SK-N-DZ (cell line): ENCODE data around the gene EFNA4.
A peak's percentile ranks its signal among the peaks of the same experiment; 100 is the strongest.

Experiments used
- DNase-seq: peaks from one replicate; pipeline ENCODE4 v3.0.0-alpha.2; 2015; ENCODE audit warnings: low spot score

Gene EFNA4

DNA sequence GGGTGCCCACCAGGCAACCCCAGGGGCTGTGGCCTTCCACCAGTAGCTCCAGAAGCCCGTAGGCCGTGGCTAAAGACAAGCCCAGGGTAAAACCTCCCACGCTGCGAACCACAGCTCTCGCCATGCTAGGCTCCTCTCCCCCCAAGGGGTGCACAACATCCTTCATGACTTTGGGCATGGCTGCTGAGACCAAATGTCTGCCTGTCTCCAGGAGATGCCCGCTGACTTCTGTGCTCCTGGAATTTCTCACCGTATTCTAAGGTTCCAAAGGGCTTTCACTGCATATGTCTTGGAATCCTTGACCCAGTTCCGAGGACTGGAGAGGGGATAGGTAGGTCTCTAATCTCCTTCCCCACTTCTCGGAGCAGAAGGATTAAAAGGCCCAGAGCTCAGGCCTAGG, 30.0 kb upstream of the EFNA4 start, which contains the start of the genes DCST1 and DCST2:
DCST1 (plus strand) TSS at position 301 of the 400 bp plus-strand sequence. CDS start 213 bp downstream, outside the sequence.
DCST2 (minus strand) TSS at position 258 of the 400 bp plus-strand sequence; CDS start at position 178, 80 bp downstream.
- no peak for DNase-seq

- DNase-seq, result no peak
These were observed 29.0 kb upstream of the EFNA4 start for GRCh38 chr1:155034318-155035208.

DNA sequence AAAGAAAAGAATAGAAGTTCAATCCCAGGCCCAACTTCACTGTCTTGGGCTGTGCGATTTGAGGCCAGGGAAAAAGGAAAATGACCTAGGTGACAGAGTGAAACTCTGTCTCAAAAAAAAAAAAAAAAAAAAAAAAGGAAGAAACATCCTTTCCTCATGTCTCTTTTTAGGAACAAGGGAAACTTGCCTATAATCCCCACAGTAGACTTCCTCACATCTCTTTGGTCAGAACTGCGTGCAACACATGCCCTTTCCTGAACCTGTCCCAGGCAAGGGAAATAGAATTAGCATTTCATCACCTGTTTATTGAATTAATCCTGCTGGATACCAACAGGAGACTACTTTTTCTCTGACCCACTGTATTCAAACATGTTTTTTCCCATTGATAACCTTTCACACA, 27.6 kb upstream of the EFNA4 start:
- no peak for DNase-seq

GRCh38 chr1:155037043-155037442, 26.5 kb upstream of the EFNA4 start:
- DNase-seq, result no peak

DNA sequence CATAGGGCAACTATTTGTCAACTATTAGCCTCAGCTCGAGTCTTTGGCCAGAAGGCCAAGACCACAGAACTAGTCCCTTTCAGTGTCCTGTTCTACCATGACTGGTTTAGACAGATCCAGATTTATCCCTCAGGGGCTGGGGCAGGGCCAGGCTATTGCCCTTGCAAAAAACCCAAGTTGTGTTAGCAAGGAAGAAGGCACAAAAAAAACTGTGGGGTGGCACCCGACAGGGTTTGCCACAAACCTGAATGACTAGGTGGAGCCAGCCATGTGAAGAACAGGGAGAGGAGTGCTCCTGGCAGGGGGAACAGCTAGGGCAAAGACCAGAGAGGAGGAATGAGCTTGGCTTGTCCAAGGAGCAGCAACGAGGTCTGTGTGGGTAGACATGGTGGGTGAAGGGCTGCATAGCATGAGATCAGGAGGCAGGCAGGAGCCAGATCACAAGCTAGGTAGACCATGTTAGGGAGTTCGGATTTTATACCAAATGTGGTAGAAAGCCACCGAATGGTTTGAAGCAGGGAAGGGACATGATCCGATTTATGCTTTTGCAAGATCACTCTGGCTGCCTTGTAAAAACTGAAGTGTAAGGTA, 25.6 kb upstream of the EFNA4 start:
- DNase-seq, result no peak

DNA sequence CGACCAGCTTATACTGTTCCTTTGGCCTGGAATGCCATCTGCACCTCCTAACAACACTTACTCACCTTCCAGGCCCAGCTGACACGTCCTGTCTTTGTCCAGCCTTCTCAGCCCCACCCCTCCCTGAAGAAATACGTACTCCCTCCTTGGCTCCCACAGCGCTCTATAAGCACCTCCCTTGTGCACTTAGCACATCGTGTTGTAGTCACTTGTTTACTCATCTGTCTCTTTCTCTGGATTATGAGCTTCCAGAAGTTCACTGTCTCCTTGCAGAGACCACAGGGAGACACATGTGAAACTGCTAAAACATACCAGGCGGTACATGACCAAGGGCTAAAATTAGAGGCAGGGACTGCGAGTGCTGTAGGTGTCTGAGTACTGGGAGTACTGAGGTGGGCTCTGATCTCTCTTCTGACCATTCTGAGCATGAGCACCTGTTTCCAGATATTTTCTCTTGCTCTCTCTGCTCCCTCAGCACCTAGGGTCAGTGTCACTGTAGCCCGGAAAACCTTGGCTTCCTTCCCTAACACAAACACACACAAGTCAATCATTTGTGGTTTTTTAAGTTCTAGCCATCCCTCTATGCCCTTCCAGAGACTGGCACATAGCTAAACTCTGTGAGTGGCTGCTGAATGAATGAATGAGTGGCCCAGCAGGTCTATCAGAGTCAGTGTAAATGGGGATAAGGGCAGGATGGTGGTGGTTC, 24.8 kb upstream of the EFNA4 start:
- no peak for DNase-seq

- no peak for DNase-seq
These were observed 24.3 kb upstream of the EFNA4 start for GRCh38 chr1:155039308-155039669.

- DNase-seq, result peak; percentile 51
These were observed 23.0 kb upstream of the EFNA4 start for GRCh38 chr1:155040358-155041093.

DNA sequence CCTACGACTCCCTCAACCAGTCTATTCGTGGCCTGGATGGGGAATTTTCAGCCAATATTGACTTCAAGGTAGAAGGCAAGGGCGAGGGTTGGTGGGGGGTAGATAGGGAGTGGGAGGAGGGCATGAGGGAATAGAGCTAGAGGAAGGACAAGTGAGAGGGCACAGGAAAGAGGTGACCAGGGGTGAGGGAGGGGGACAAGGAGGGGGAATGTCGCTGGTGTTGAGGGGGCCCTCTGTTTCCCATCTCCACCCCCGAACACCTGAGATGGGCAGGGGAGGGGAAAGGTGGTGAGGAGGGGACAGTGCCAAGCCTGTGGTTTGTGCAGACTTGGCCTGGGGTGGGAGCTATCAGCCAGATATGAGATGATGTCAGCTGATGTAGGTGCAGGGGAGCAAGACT, 20.8 kb upstream of the EFNA4 start:
- DNase-seq, result no peak

DNA sequence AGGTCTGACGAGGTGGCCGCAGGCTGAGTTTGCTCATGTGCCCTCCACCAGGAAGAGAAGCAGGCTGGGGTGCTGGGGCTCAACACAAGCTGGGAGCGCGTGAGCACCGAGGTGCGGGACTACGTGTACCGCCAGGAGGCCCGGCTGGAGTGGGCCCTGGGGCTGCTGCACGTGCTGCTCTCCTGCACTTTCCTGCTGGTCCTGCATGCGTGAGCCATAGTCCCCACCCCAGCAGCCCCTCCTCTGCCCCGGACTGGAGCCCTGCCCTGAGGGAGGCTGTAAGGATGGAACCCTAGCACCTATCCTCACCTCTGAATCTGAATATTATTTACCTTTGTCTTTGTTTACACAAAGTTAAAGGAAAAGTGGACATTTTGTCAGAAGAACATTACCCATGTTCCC, 20.2 kb upstream of the EFNA4 start:
- DNase-seq, result no peak

DNA sequence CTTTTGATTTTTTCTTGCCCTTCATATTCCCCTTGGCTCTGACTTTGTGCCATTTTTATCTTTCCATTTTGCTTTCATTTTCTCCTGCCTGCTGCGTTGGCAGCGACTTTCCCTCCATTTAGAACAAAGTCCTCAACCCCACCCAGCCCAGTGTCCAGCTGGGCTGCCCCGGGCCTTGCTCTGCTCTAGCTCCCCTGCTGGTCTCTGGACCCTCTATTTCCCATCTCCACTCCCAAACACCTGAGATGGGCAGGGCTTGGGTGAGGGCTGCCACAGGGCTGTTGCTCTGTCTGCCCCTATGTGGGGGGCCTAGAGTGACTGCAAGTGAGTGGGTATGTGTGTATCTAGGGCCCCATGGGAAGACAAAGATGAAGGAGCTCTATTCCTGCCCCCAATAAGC, 19.7 kb upstream of the EFNA4 start:
- no peak for DNase-seq

DNA sequence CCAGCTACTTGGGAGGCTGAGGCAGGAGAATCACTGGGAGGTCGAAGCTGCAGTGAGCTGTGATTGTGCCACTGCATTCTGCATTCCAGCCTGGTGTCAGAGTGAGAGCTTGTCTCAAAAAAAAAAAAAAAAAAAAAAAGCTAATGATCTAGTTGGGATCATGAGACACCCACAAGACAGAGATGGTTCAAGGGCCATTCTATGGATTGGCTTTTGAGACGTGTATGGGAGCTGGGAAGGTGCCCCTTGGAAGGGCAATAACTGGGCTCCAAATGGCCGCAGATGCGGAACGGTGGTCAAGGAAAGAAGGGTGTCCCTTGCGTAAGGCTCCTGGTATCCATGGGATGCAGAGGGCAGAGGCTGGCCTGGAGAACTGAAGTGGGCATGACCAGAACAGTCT, 19.2 kb upstream of the EFNA4 start:
- no peak for DNase-seq

DNA sequence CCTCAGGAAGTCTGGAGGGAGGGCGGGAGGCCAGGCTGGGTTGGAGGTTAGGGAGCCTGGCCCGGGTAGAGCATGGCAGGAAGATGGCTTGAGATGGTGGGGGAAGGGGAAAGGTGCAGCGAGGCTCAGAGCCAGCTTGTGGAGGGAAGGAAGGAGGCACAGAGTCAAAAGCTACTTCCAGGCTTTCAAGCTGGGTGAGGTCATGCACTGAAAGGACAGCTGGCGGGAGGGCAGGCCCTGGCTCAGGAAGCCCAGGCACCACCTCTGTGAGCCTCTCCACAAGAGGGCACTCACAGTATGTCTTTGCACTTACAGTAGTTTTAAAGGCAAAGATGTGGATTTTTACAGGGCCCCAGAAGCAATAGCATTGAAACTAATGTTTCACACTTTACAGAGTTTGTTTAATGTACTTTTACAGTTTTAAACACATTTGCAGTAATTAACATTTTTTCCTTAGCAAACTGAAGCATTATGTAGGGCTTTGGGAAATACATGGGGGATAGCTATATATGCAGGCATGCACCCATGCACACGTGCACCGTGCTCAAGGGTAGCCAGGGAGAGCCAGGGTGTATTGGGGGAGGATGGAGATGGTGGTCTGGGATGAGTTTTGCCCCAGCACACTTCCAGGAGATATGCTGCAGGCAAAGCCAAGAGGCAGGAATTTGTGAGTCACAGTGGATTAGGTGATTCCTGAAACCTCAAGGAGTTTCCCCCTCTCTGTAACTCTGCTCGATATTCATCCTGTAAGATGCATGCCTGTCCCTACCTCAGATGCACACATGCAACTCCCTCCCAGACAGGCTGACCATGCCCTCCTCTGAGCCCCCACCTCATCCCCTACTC, 18.5 kb upstream of the EFNA4 start:
- DNase-seq, result peak; percentile 86

GRCh38 chr1:155048449-155049334, 14.8 kb upstream of the EFNA4 start:
- no peak for DNase-seq

DNA sequence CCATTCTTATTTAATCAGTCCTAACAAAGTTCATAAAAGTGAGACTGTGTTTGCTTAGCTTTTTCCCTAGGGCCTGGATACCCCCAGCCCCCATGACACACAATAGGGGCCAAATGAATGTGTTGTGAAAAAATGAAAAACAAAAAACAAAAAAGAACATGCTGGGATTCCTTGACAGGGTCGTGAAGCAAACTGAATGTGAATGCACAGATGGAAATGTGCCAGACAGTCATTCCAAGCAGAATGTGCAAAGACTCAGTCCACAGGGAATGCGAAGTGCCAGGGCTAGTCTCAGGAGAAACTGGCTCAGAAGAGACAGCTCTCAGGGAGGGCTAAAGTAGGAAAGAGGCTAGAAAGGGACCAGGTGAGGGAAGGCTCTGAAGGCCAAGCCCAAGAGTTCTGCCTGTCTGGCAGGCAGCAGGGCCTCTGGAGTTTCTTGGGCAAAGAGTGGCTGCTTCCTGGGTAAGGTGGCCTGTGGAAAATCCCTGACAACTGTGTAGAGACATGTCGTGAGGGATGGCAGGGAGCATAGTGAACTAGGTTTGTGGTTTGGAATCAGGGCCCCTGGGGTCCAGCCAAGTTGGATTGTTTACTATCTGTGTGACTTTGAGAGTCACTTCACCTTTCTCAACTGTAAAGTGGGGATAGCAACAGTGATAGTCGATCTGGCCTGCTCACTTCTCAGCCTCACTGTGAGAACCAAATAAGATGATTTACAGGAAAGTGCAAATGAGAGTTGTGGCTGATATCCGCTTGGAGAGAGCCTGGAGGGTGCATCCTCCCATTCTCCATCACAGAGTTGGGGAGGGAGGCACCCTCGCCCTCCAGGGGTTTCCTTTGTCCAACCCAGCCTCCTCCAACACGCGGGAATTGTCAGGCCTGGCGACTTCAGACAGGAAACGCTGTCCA, 13.6 kb upstream of the EFNA4 start:
- no peak for DNase-seq

DNA sequence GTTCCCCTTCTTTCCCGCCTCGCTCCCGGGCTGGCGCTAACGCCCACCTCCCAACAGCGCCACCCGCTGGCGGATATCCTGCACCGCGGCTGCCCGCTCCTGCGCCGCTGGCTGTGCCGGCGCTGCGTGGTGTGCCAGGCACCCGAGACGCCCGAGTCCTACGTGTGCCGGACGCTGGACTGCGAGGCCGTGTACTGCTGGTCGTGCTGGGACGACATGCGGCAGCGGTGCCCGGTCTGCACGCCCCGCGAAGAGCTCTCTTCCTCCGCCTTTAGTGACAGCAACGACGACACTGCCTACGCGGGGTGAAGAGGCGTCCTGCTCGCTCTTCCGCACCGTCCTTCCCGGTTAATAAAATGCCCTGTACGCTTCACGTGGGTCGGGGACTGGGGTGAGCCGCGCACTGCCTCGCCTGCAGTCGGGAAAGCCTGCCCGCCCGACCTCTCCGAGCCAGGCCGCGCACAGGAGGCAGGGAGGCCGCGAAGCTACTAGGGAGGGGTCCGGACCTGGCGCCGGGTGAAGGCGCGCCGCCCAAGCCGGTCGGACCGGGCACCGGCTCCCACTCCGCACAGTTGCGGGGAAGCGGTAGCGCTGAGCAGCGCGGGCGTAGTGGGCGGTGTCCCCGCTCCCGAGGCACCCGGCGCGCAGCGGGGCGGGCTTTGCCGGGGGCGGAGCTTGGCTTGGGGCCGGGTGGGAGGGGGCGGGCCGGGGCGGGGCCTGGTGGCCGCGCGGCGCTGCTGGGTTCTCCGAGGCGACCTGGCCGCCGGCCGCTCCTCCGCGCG, 12.8 kb upstream of the EFNA4 start, which contains the start of gene ADAM15:
ADAM15 (plus strand) TSS at position 757 of the 782 bp plus-strand sequence. CDS start 71 bp downstream, outside the sequence.
- peak; percentile 95 for DNase-seq

DNA sequence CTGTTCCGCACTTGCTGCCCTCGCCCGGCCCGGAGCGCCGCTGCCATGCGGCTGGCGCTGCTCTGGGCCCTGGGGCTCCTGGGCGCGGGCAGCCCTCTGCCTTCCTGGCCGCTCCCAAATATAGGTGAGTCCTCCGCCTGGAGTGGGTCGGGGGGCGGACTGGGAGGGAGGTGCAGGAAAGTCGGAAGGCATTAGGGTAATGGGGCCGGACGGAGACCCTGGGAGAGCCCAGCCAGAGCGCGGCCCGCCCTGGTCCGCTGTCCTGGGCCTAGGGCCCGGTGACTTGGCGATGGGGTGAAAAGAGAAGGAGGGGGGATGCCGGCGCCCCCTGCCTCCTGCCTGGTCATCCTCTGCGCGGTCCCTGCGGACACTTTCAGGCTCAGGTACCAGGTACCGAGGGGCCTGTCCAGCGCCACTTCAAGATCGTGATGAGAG, 12.2 kb upstream of the EFNA4 start:
- no peak for DNase-seq
